ENCODE results near the gene NRXN3.

The NRXN3 gene

GRCh38 chr14:79413734-79414428 is 1243.7 kb downstream of the NRXN3 start:
- Histone ChIP-seq H3K9ac (ENCODE audit: low read depth, low read length) (no peak overlapping the region), H3K27ac (ENCODE audit: low read length) (no peak overlapping the region), H3K4me1 (ENCODE audit: insufficient read depth, low read length) (peaks cover 2% of the 10 kb centered on the region; the same call in 1 of the 2 replicates), H3K9me3 (ENCODE audit: insufficient read depth, low read depth, low read length) (no peaks in the 10 kb centered on the region), H3K27me3 (ENCODE audit: insufficient read depth, low read length) (no peaks in the 10 kb centered on the region), H3K4me3 (ENCODE audit: low read length) (no peak overlapping the region), H3K36me3 (ENCODE audit: insufficient read depth, low read depth, low read length) (no peaks in the 10 kb centered on the region)

GRCh38 chr14:79415726-79416125 is 1245.6 kb downstream of the NRXN3 start:
- Histone ChIP-seq H3K9me3 (ENCODE audit: insufficient read depth, low read depth, low read length) (no peaks in the 10 kb centered on the region), H3K27ac (ENCODE audit: low read length) (no peak overlapping the region), H3K36me3 (ENCODE audit: insufficient read depth, low read depth, low read length) (no peaks in the 10 kb centered on the region), H3K27me3 (ENCODE audit: insufficient read depth, low read length) (no peaks in the 10 kb centered on the region), H3K4me1 (ENCODE audit: insufficient read depth, low read length) (no peaks in the 10 kb centered on the region), H3K9ac (ENCODE audit: low read depth, low read length) (no peak overlapping the region), H3K4me3 (ENCODE audit: low read length) (no peak overlapping the region)

- Histone ChIP-seq H3K9ac (ENCODE audit: low read depth, low read length) (no peak overlapping the region), H3K27me3 (ENCODE audit: insufficient read depth, low read length) (no peaks in the 10 kb centered on the region), H3K36me3 (ENCODE audit: insufficient read depth, low read depth, low read length) (no peaks in the 10 kb centered on the region), H3K9me3 (ENCODE audit: insufficient read depth, low read depth, low read length) (no peaks in the 10 kb centered on the region), H3K27ac (ENCODE audit: low read length) (no peak overlapping the region), H3K4me3 (ENCODE audit: low read length) (no peak overlapping the region), H3K4me1 (ENCODE audit: insufficient read depth, low read length) (no peaks in the 10 kb centered on the region)
These were observed 1247.8 kb downstream of the NRXN3 start for GRCh38 chr14:79417961-79418360.

- no peak overlapping the region for H3K27ac ChIP-seq (ENCODE audit: low read length)
- no peaks in the 10 kb centered on the region for H3K4me1 ChIP-seq (ENCODE audit: insufficient read depth, low read length)
- no peaks in the 10 kb centered on the region for H3K36me3 ChIP-seq (ENCODE audit: insufficient read depth, low read depth, low read length)
- no peak overlapping the region for H3K4me3 ChIP-seq (ENCODE audit: low read length)
- no peaks in the 10 kb centered on the region for H3K27me3 ChIP-seq (ENCODE audit: insufficient read depth, low read length)
- no peak overlapping the region for H3K9ac ChIP-seq (ENCODE audit: low read depth, low read length)
- H3K9me3 ChIP-seq (ENCODE audit: insufficient read depth, low read depth, low read length), result no peaks in the 10 kb centered on the region
These were observed 1248.7 kb downstream of the NRXN3 start for GRCh38 chr14:79418649-79419415.

- H3K27me3 ChIP-seq (ENCODE audit: insufficient read depth, low read length), result no peaks in the 10 kb centered on the region
These were observed 1249.6 kb downstream of the NRXN3 start for GRCh38 chr14:79419571-79420327.

GRCh38 chr14:79420725-79421124 is 1250.6 kb downstream of the NRXN3 start:
- Histone ChIP-seq H3K4me1 (ENCODE audit: insufficient read depth, low read length) (no peaks in the 10 kb centered on the region), H3K36me3 (ENCODE audit: insufficient read depth, low read depth, low read length) (no peaks in the 10 kb centered on the region), H3K9ac (ENCODE audit: low read depth, low read length) (no peak overlapping the region), H3K9me3 (ENCODE audit: insufficient read depth, low read depth, low read length) (no peaks in the 10 kb centered on the region), H3K27me3 (ENCODE audit: insufficient read depth, low read length) (no peaks in the 10 kb centered on the region), H3K27ac (ENCODE audit: low read length) (no peak overlapping the region), H3K4me3 (ENCODE audit: low read length) (no peak overlapping the region)

More at GRCh38 chr14:79419571-79420327, 1249.6 kb downstream of the NRXN3 start:
- H3K9ac ChIP-seq (ENCODE audit: low read depth, low read length), result no peak overlapping the region
- no peaks in the 10 kb centered on the region for H3K36me3 ChIP-seq (ENCODE audit: insufficient read depth, low read depth, low read length)
- H3K9me3 ChIP-seq (ENCODE audit: insufficient read depth, low read depth, low read length), result no peaks in the 10 kb centered on the region
- no peaks in the 10 kb centered on the region for H3K4me1 ChIP-seq (ENCODE audit: insufficient read depth, low read length)
- H3K4me3 ChIP-seq (ENCODE audit: low read length), result no peak overlapping the region
- H3K27ac ChIP-seq (ENCODE audit: low read length), result no peak overlapping the region

- Histone ChIP-seq H3K27ac (ENCODE audit: low read length) (no peak overlapping the region), H3K4me3 (ENCODE audit: low read length) (no peak overlapping the region)
These were observed 1251.6 kb downstream of the NRXN3 start for GRCh38 chr14:79421811-79422210.

GRCh38 chr14:79424462-79424861 is 1254.3 kb downstream of the NRXN3 start:
- H3K9me3 ChIP-seq (ENCODE audit: insufficient read depth, low read depth, low read length), result no peaks in the 10 kb centered on the region
- no peaks in the 10 kb centered on the region for H3K27me3 ChIP-seq (ENCODE audit: insufficient read depth, low read length)
- no peak overlapping the region for H3K9ac ChIP-seq (ENCODE audit: low read depth, low read length)
- no peaks in the 10 kb centered on the region for H3K4me1 ChIP-seq (ENCODE audit: insufficient read depth, low read length)
- no peaks in the 10 kb centered on the region for H3K36me3 ChIP-seq (ENCODE audit: insufficient read depth, low read depth, low read length)
- H3K4me3 ChIP-seq (ENCODE audit: low read length), result no peak overlapping the region
- H3K27ac ChIP-seq (ENCODE audit: low read length), result no peak overlapping the region

More at GRCh38 chr14:79421811-79422210, 1251.6 kb downstream of the NRXN3 start:
- H3K27me3 ChIP-seq (ENCODE audit: insufficient read depth, low read length), result no peaks in the 10 kb centered on the region
- H3K36me3 ChIP-seq (ENCODE audit: insufficient read depth, low read depth, low read length), result no peaks in the 10 kb centered on the region
- no peaks in the 10 kb centered on the region for H3K4me1 ChIP-seq (ENCODE audit: insufficient read depth, low read length)
- no peaks in the 10 kb centered on the region for H3K9me3 ChIP-seq (ENCODE audit: insufficient read depth, low read depth, low read length)
- H3K9ac ChIP-seq (ENCODE audit: low read depth, low read length), result no peak overlapping the region

- Histone ChIP-seq H3K27me3 (ENCODE audit: insufficient read depth, low read length) (no peaks in the 10 kb centered on the region), H3K4me3 (ENCODE audit: low read length) (no peak overlapping the region), H3K4me1 (ENCODE audit: insufficient read depth, low read length) (no peaks in the 10 kb centered on the region), H3K27ac (ENCODE audit: low read length) (no peak overlapping the region), H3K9me3 (ENCODE audit: insufficient read depth, low read depth, low read length) (no peaks in the 10 kb centered on the region), H3K9ac (ENCODE audit: low read depth, low read length) (no peak overlapping the region), H3K36me3 (ENCODE audit: insufficient read depth, low read depth, low read length) (no peaks in the 10 kb centered on the region)
These were observed 1256.1 kb downstream of the NRXN3 start for GRCh38 chr14:79426103-79426755.

- no peak overlapping the region for H3K27ac ChIP-seq (ENCODE audit: low read length)
- H3K36me3 ChIP-seq (ENCODE audit: insufficient read depth, low read depth, low read length), result no peaks in the 10 kb centered on the region
- no peaks in the 10 kb centered on the region for H3K9me3 ChIP-seq (ENCODE audit: insufficient read depth, low read depth, low read length)
- H3K27me3 ChIP-seq (ENCODE audit: insufficient read depth, low read length), result no peaks in the 10 kb centered on the region
- peaks cover 12% of the 10 kb centered on the region for H3K4me1 ChIP-seq (ENCODE audit: insufficient read depth, low read length)
- no peak overlapping the region for H3K9ac ChIP-seq (ENCODE audit: low read depth, low read length)
- H3K4me3 ChIP-seq (ENCODE audit: low read length), result no peak overlapping the region
These were observed 1262.5 kb downstream of the NRXN3 start for GRCh38 chr14:79432640-79433039.

- no peaks in the 10 kb centered on the region for H3K36me3 ChIP-seq (ENCODE audit: insufficient read depth, low read depth, low read length)
- H3K9ac ChIP-seq (ENCODE audit: low read depth, low read length), result no peak overlapping the region
- peaks cover 25% of the 10 kb centered on the region for H3K4me1 ChIP-seq (ENCODE audit: insufficient read depth, low read length)
- no peaks in the 10 kb centered on the region for H3K9me3 ChIP-seq (ENCODE audit: insufficient read depth, low read depth, low read length)
- H3K27ac ChIP-seq (ENCODE audit: low read length), result no peak overlapping the region
- H3K27me3 ChIP-seq (ENCODE audit: insufficient read depth, low read length), result no peaks in the 10 kb centered on the region
- no peak overlapping the region for H3K4me3 ChIP-seq (ENCODE audit: low read length)
These were observed 1266.2 kb downstream of the NRXN3 start for GRCh38 chr14:79436335-79436734.
